ENCODE measurements around the gene CDK4. TPM values are rescaled to one million over a fixed set of nuclear protein-coding genes. Genes with fewer than 3 reads are reported as not detected.
A peak's percentile ranks its signal among the peaks of the same experiment; 100 is the strongest.

The CDK4 gene
- total and polyA plus RNA-seq, 7 donors = 38.0 to 105 (median 56.6) TPM

GRCh38 chr12:57730336-57731067 is 21.6 kb downstream of the CDK4 start:
- Histone ChIP-seq H3K27me3 (ENCODE audit: insufficient read depth in 3 of 3, low read length in 2 of 3) (peaks cover 0 to 46% (median 14%) of the 10 kb centered on the region in 3 donors), H3K27ac (no peak overlapping the region), H3K9me3 (no peaks in the 10 kb centered on the region), H3K4me1 (peaks cover 10% of the 10 kb centered on the region), H3K4me3 (no peak overlapping the region), H3K36me3 (ENCODE audit: insufficient read depth in 1 of 2, low read depth in 1 of 2) (no peaks in the 10 kb centered on the region)
- DNase-seq = no peak
- WGBS, 3 donors = 67 to 73% (median 68%) methylated on average over 13 of the region's 13 CpGs
- no peak for ATAC-seq
- TF ChIP-seq CTCF (IDR thresholded peaks at IDR 0.05) = no peak
- intact Hi-C loops (cut with DNase I) = no loop called here

GRCh38 chr12:57729321-57729844 is 22.7 kb downstream of the CDK4 start:
- ATAC-seq (no peak), DNase-seq (no peak)
- intact Hi-C loops (cut with DNase I) = no loop called here
- H3K4me3 ChIP-seq = no peak overlapping the region
- H3K27ac ChIP-seq = no peak overlapping the region
- 44 to 46% (median 45%) methylated on average over 5 of the region's 5 CpGs for WGBS, 3 donors
- peaks cover 0 to 46% (median 17%) of the 10 kb centered on the region in 3 donors for H3K27me3 ChIP-seq (ENCODE audit: insufficient read depth in 3 of 3, low read length in 2 of 3)
- peaks cover 6% of the 10 kb centered on the region for H3K4me1 ChIP-seq
- H3K36me3 ChIP-seq (ENCODE audit: insufficient read depth in 1 of 2, low read depth in 1 of 2) = no peaks in the 10 kb centered on the region
- no peak for TF ChIP-seq CTCF (IDR thresholded peaks at IDR 0.05)
- H3K9me3 ChIP-seq = no peaks in the 10 kb centered on the region

- 47 to 49% (median 47%) methylated on average over 21 of the region's 21 CpGs for WGBS, 3 donors
- H3K27ac ChIP-seq = no peak overlapping the region
- peaks cover 6% of the 10 kb centered on the region for H3K4me1 ChIP-seq
- peaks cover 0 to 42% (median 17%) of the 10 kb centered on the region in 3 donors for H3K27me3 ChIP-seq (ENCODE audit: insufficient read depth in 3 of 3, low read length in 2 of 3)
- TF ChIP-seq CTCF (IDR thresholded peaks at IDR 0.05) = no peak
- DNase-seq = no peak
- H3K36me3 ChIP-seq (ENCODE audit: insufficient read depth in 1 of 2, low read depth in 1 of 2) = no peaks in the 10 kb centered on the region
- intact Hi-C loops (cut with DNase I) = no loop called here
- no peak overlapping the region for H3K4me3 ChIP-seq
- ATAC-seq = peak in 2 of 4 donors; percentile 10 to 11
- H3K9me3 ChIP-seq = no peaks in the 10 kb centered on the region
These were observed 24.2 kb downstream of the CDK4 start for GRCh38 chr12:57727758-57728395.

GRCh38 chr12:57726884-57727757 is 25.0 kb downstream of the CDK4 start:
- Histone ChIP-seq H3K27me3 (ENCODE audit: insufficient read depth in 3 of 3, low read length in 2 of 3) (peaks cover 0 to 42% (median 17%) of the 10 kb centered on the region in 3 donors), H3K27ac (peak overlapping the region; percentile 53), H3K9me3 (no peaks in the 10 kb centered on the region), H3K4me1 (peaks cover 6% of the 10 kb centered on the region), H3K4me3 (peak overlapping the region; percentile 65), H3K36me3 (ENCODE audit: insufficient read depth in 1 of 2, low read depth in 1 of 2) (no peaks in the 10 kb centered on the region)
- intact Hi-C loops (cut with DNase I) = no loop called here
- TF ChIP-seq CTCF (IDR thresholded peaks at IDR 0.05) = no peak
- peak; percentile 36 to 63 (median 52) for ATAC-seq
- peak; percentile 53 to 82 for DNase-seq
- 13 to 15% (median 15%) methylated on average over 63 to 76 of the region's 76 CpGs for whole genome bisulfite sequencing, 3 donors
